AG04450 (cell line): ENCODE results near the gene RNFT2. TPM values are rescaled to one million over a fixed set of nuclear protein-coding genes. Genes with fewer than 3 reads are reported as not detected.

Experiments used
- CTCF ChIA-PET: fragments of 300-600, 350-600 bp; formaldehyde crosslinking; extraction: SDS; loops from one replicate; lab custom pipeline; 2022; ENCODE audit warnings: antibody characterized with exemption, inconsistent platforms; lab: Charles Lee
- POLR2A ChIA-PET: fragments of 350-600 bp; formaldehyde crosslinking; extraction: SDS; loops from one replicate; lab custom pipeline; 2021; ENCODE audit warnings: antibody characterized with exemption, inconsistent platforms; lab: Yijun Ruan, JAX
- DNase-seq: peaks from one replicate; pipeline ENCODE4 v3.0.0-alpha.2; 2011; ENCODE audit warnings: low read depth, low spot score
- H3K27ac ChIP-seq: one replicate; pipeline ENCODE4 v1.5.1; 2012; ENCODE audit warnings: low read depth, low read length, control low read depth
- H3K27me3 ChIP-seq: one replicate; pipeline ENCODE4 v1.6.0; 2012; ENCODE audit warnings: low read length; ENCODE audit not compliant: control insufficient read depth, insufficient read depth
- H3K4me3 ChIP-seq: 2 replicates; pipeline ENCODE4 v1.5.1; 2011; ENCODE audit warnings: mild to moderate bottlenecking, low read depth, low read length, control low read depth
- H3K9me3 ChIP-seq: 2 replicates; pipeline ENCODE4 v1.5.1; 2012; ENCODE audit warnings: low read length; ENCODE audit not compliant: control insufficient read depth, insufficient read depth
- polyA plus RNA-seq: library from polyadenylated mRNA; depleted of rRNA; stranded (reverse); fragments of >200 nt; gene quantifications from 2 replicates; pipeline ENCODE4 v1.2.3, GENCODE V29; 2011
- TF ChIP-seq, protein P1 (sequence below): IDR thresholded peaks from 2 replicates; pipeline ENCODE4 v1.5.1; 2011; ENCODE audit warnings: low read depth, low read length, control low read depth, inconsistent platforms

RNFT2 gene
- polyA plus RNA-seq, 1 experiment, result 2.3 TPM

GRCh38 chr12:116837097-116837496, 99.0 kb downstream of the RNFT2 start:
- CTCF ChIA-PET, result no interaction called here
- H3K4me3 ChIP-seq, result no peak overlapping the region
- no peak for DNase-seq

DNA sequence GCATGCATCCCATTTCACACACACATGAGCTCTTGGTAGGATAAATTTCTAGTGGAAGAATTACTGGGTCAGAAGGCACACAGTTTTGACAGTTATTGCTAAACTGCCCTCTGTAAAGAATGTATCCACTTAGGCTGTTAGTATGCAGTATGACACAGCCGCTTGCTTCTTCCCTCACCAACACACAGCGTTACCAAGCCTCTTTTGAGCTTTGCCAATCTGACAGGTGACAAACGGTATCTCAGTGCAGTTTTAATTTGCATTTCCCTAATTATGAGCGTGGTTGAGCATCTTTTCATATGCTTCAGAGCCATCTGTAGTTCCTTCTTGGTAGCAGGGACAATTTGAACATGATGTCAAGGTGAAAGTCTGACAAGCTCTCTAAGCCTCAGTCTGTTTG, 100.2 kb downstream of the RNFT2 start:
- no peaks in the 10 kb centered on the region for H3K27me3 ChIP-seq
- no peak overlapping the region for H3K27ac ChIP-seq
- POLR2A ChIA-PET, result no interaction called here
- DNase-seq, result no peak
- no peaks in the 10 kb centered on the region for H3K9me3 ChIP-seq
- no peak overlapping the region for H3K4me3 ChIP-seq
- CTCF ChIA-PET, result interaction anchor here (1.0 kb wide), 1 partner anchor 25 kb away, joined by 3 read pairs; no protein-coding TSS in a partner anchor
- TF ChIP-seq, protein P1, sequence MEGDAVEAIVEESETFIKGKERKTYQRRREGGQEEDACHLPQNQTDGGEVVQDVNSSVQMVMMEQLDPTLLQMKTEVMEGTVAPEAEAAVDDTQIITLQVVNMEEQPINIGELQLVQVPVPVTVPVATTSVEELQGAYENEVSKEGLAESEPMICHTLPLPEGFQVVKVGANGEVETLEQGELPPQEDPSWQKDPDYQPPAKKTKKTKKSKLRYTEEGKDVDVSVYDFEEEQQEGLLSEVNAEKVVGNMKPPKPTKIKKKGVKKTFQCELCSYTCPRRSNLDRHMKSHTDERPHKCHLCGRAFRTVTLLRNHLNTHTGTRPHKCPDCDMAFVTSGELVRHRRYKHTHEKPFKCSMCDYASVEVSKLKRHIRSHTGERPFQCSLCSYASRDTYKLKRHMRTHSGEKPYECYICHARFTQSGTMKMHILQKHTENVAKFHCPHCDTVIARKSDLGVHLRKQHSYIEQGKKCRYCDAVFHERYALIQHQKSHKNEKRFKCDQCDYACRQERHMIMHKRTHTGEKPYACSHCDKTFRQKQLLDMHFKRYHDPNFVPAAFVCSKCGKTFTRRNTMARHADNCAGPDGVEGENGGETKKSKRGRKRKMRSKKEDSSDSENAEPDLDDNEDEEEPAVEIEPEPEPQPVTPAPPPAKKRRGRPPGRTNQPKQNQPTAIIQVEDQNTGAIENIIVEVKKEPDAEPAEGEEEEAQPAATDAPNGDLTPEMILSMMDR, result no peak

More at GRCh38 chr12:116837097-116837496, 99.0 kb downstream of the RNFT2 start:
- TF ChIP-seq, protein P1, result no peak
- POLR2A ChIA-PET, result no interaction called here
- no peaks in the 10 kb centered on the region for H3K27me3 ChIP-seq
- no peaks in the 10 kb centered on the region for H3K9me3 ChIP-seq
- no peak overlapping the region for H3K27ac ChIP-seq

- TF ChIP-seq, protein P1, result no peak
- no peak for DNase-seq
- Histone ChIP-seq H3K9me3 (no peaks in the 10 kb centered on the region), H3K27me3 (no peaks in the 10 kb centered on the region), H3K4me3 (no peak overlapping the region), H3K27ac (no peak overlapping the region)
- ChIA-PET POLR2A (no interaction called here), CTCF (no interaction called here)
Observed at GRCh38 chr12:116839287-116839830, 101.2 kb downstream of the RNFT2 start.

DNA sequence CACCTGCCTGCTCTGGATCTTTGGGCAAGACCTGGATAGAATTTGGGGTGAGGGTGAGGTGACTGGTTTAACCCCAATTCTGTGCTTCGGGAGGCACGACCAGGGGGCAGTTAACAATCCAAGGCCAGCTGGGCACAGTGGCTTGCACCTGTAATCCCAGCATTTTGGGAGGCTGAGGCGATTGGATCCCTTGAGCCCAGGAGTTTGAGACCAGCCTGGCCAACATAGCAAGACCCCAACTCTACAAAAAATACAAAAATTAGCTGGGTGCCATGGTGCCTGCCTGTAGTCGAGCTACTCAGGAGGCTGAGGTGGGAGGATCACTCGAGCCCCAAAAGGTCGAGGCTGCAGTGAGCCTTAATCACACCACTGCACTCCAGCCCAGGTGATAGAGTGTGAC, 105.0 kb downstream of the RNFT2 start:
- POLR2A ChIA-PET, result interaction anchor here (0.7 kb wide), 1 partner anchor 24 kb away, joined by 10 read pairs; no protein-coding TSS in a partner anchor

GRCh38 chr12:116849216-116849615, 111.1 kb downstream of the RNFT2 start:
- DNase-seq, result no peak
- Histone ChIP-seq H3K9me3 (no peaks in the 10 kb centered on the region; the same call in 1 of the 2 replicates), H3K27me3 (no peaks in the 10 kb centered on the region), H3K27ac (no peak overlapping the region), H3K4me3 (no peak overlapping the region)
- ChIA-PET CTCF (no interaction called here), POLR2A (no interaction called here)
- TF ChIP-seq, protein P1, result no peak

More for the DNA sequence above, 105.0 kb downstream of the RNFT2 start:
- TF ChIP-seq, protein P1, result no peak
- CTCF ChIA-PET, result no interaction called here
- DNase-seq, result no peak
- Histone ChIP-seq H3K27ac (no peak overlapping the region), H3K4me3 (no peak overlapping the region), H3K27me3 (no peaks in the 10 kb centered on the region), H3K9me3 (no peaks in the 10 kb centered on the region)
